Breast epithelium (tissue), 3 donors: ENCODE measurements around the gene NIPAL1.

Source experiments
- POLR2A ChIP-seq: fragments of 450-650 bp; IDR thresholded peaks from one replicate; pipeline ENCODE4 v1.6.1; 2016; ENCODE audit warnings: antibody characterized with exemption, mild to moderate bottlenecking, moderate library complexity
- POLR2AphosphoS5 ChIP-seq, 3 donors: sonication (generic); formaldehyde crosslinking; IDR thresholded peaks; one replicate each; pipeline ENCODE4 v1.6.1; 2017; ENCODE audit warnings: antibody characterized with exemption in 3 of 3
- TF ChIP-seq, protein P1 (sequence below), 3 donors: fragments of 450-650 bp; IDR thresholded peaks; one replicate each; pipeline ENCODE4 v1.5.1; 2016 to 2017; ENCODE audit warnings: antibody characterized with exemption in 3 of 3, mild to moderate bottlenecking in 3 of 3, moderate library complexity in 3 of 3

GRCh38 chr4:48038666-48039065 is 22.1 kb downstream of the NIPAL1 start:
- TF ChIP-seq, protein P1, sequence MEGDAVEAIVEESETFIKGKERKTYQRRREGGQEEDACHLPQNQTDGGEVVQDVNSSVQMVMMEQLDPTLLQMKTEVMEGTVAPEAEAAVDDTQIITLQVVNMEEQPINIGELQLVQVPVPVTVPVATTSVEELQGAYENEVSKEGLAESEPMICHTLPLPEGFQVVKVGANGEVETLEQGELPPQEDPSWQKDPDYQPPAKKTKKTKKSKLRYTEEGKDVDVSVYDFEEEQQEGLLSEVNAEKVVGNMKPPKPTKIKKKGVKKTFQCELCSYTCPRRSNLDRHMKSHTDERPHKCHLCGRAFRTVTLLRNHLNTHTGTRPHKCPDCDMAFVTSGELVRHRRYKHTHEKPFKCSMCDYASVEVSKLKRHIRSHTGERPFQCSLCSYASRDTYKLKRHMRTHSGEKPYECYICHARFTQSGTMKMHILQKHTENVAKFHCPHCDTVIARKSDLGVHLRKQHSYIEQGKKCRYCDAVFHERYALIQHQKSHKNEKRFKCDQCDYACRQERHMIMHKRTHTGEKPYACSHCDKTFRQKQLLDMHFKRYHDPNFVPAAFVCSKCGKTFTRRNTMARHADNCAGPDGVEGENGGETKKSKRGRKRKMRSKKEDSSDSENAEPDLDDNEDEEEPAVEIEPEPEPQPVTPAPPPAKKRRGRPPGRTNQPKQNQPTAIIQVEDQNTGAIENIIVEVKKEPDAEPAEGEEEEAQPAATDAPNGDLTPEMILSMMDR (IDR thresholded peaks at IDR 0.05), result no peak
- TF ChIP-seq POLR2A (no peak), POLR2AphosphoS5 (IDR thresholded peaks at IDR 0.05) (no peak)
